Hematopoietic multipotent progenitor cell treated with erythropoietin and hydrocortisone succinate and interleukin-3 and kit ligand, for 8 days (in vitro differentiated cells): ENCODE data around the gene DNAH7.

Experiments
- DNase-seq: peaks from one replicate; pipeline ENCODE4 v3.0.0-alpha.2; 2015

Gene DNAH7

GRCh38 chr2:195857132-195857531, 211.5 kb downstream of the DNAH7 start:
- DNase-seq, result no peak

- DNase-seq, result no peak
These were observed 217.9 kb downstream of the DNAH7 start for GRCh38 chr2:195850764-195851163.

- DNase-seq, result peak; percentile 33
These were observed 220.3 kb downstream of the DNAH7 start for GRCh38 chr2:195848119-195848899.

- no peak for DNase-seq
These were observed 225.7 kb downstream of the DNAH7 start for GRCh38 chr2:195842932-195843331.

- DNase-seq, result no peak
These were observed 230.6 kb downstream of the DNAH7 start for GRCh38 chr2:195838002-195838401.

GRCh38 chr2:195836002-195836401, 232.6 kb downstream of the DNAH7 start:
- DNase-seq, result no peak

- DNase-seq, result no peak
These were observed 233.8 kb downstream of the DNAH7 start for GRCh38 chr2:195834836-195835235.

- DNase-seq, result no peak
These were observed 237.4 kb downstream of the DNAH7 start for GRCh38 chr2:195830968-195831950.

- no peak for DNase-seq
These were observed 244.2 kb downstream of the DNAH7 start for GRCh38 chr2:195824478-195824877.

GRCh38 chr2:195823206-195823605, 245.4 kb downstream of the DNAH7 start:
- DNase-seq, result no peak

- DNase-seq, result no peak
These were observed 247.1 kb downstream of the DNAH7 start for GRCh38 chr2:195821566-195821932.

- DNase-seq, result no peak
These were observed 247.6 kb downstream of the DNAH7 start for GRCh38 chr2:195820867-195821565.

- DNase-seq, result no peak
These were observed 248.3 kb downstream of the DNAH7 start for GRCh38 chr2:195820373-195820772.

- DNase-seq, result no peak
These were observed 249.4 kb downstream of the DNAH7 start for GRCh38 chr2:195819276-195819675.

- DNase-seq, result no peak
These were observed 250.1 kb downstream of the DNAH7 start for GRCh38 chr2:195818526-195818925.

GRCh38 chr2:195818106-195818505, 250.5 kb downstream of the DNAH7 start:
- DNase-seq, result no peak

GRCh38 chr2:195815083-195815482, 253.6 kb downstream of the DNAH7 start:
- no peak for DNase-seq

- DNase-seq, result no peak
These were observed 255.2 kb downstream of the DNAH7 start for GRCh38 chr2:195813421-195813820.

- no peak for DNase-seq
These were observed 258.1 kb downstream of the DNAH7 start for GRCh38 chr2:195810340-195811098.

GRCh38 chr2:195808189-195808588, 260.4 kb downstream of the DNAH7 start:
- no peak for DNase-seq

- no peak for DNase-seq
These were observed 263.2 kb downstream of the DNAH7 start for GRCh38 chr2:195805283-195805976.

- no peak for DNase-seq
These were observed 272.8 kb downstream of the DNAH7 start for GRCh38 chr2:195795879-195796278.
